Stimulated activated CD8-positive, alpha-beta memory T cell treated with anti-CD3 and anti-CD28 coated beads, Interleukin-15, amount 100 ng/mL, for 48 hours (primary cell): ENCODE data around the gene ACER3.
"Not testable (repeated sequence)": the region's sequence is repeated elsewhere in the genome, so short reads cannot be mapped to it uniquely, and the experiment has no call there.

Experiments
- DNase-seq, 2 donors: peaks; one replicate each; pipeline ENCODE4 v3.0.0-alpha.2; 2020; ENCODE audit warnings: low read depth in 2 of 2

The ACER3 gene

GRCh38 chr11:76995081-76995576, 134.4 kb downstream of the ACER3 start:
- no peak for DNase-seq

GRCh38 chr11:76997512-76997911, 136.8 kb downstream of the ACER3 start:
- no peak for DNase-seq

- DNase-seq = no peak
Measured at GRCh38 chr11:76999597-76999996, 138.9 kb downstream of the ACER3 start.

GRCh38 chr11:77001613-77002012, 140.9 kb downstream of the ACER3 start:
- DNase-seq = no peak

- no peak for DNase-seq
Measured at GRCh38 chr11:77002776-77003175, 142.1 kb downstream of the ACER3 start.

- DNase-seq = no peak
Measured at GRCh38 chr11:77003963-77004362, 143.2 kb downstream of the ACER3 start.

GRCh38 chr11:77009533-77010160, 148.9 kb downstream of the ACER3 start:
- DNase-seq = no peak

- no peak for DNase-seq
Measured at GRCh38 chr11:77014669-77015068, 154.0 kb downstream of the ACER3 start.

GRCh38 chr11:77018396-77018924, 157.7 kb downstream of the ACER3 start:
- not testable (repeated sequence) for DNase-seq

- DNase-seq = no peak
Measured at GRCh38 chr11:77019976-77020595, 159.4 kb downstream of the ACER3 start.

GRCh38 chr11:77020734-77021133, 160.0 kb downstream of the ACER3 start:
- DNase-seq = no peak

- DNase-seq = no peak
Measured at GRCh38 chr11:77024745-77025144, 164.0 kb downstream of the ACER3 start.

- no peak for DNase-seq
Measured at GRCh38 chr11:77026221-77026620, 165.5 kb downstream of the ACER3 start.

GRCh38 chr11:77026743-77027142, 166.0 kb downstream of the ACER3 start:
- no peak for DNase-seq

GRCh38 chr11:77027275-77027674, 166.6 kb downstream of the ACER3 start:
- no peak for DNase-seq

- no peak for DNase-seq
Measured at GRCh38 chr11:77029829-77030228, 169.1 kb downstream of the ACER3 start.

GRCh38 chr11:77030834-77031414, 170.2 kb downstream of the ACER3 start:
- DNase-seq = no peak

- no peak for DNase-seq
Measured at GRCh38 chr11:77031599-77031998, 170.9 kb downstream of the ACER3 start.

- no peak for DNase-seq
Measured at GRCh38 chr11:77035039-77035438, 174.3 kb downstream of the ACER3 start.

GRCh38 chr11:77035580-77035979, 174.9 kb downstream of the ACER3 start:
- DNase-seq = no peak

- no peak for DNase-seq
Measured at GRCh38 chr11:77036398-77036797, 175.7 kb downstream of the ACER3 start.

GRCh38 chr11:77037057-77037456, 176.3 kb downstream of the ACER3 start:
- DNase-seq = no peak
